WTC11 (cell line): Measurements from ENCODE around the gene HOXB1. TPM values are rescaled to one million over a fixed set of nuclear protein-coding genes. Genes with fewer than 3 reads are reported as not detected.

ENCODE experiments used
- ATAC-seq: fragments of 200-7000 bp; cut with Tn5 transposase; 2 replicates; pipeline ENCODE4 v1.10.0; 2021; ENCODE audit warnings: mild to moderate bottlenecking, moderate library complexity
- CTCF ChIA-PET: fragments of 300-600 bp; sonication (Branson Sonifier 250); formaldehyde crosslinking; loops from one replicate; lab custom pipeline; 2021; ENCODE audit warnings: antibody characterized with exemption; lab: Charles Lee
- POLR2A ChIA-PET: fragments of 350-600 bp; sonication (Branson Sonifier 250); formaldehyde crosslinking; loops from one replicate; lab custom pipeline; 2021; ENCODE audit warnings: antibody characterized with exemption; lab: Charles Lee
- DNase-seq: peaks from one replicate; pipeline ENCODE4 v3.0.0; 2021; ENCODE audit warnings: low spot score
- H3K27ac Mint-ChIP-seq: 2 replicates; pipeline ENCODE4 v1.8.0; 2021; ENCODE audit warnings: mixed read lengths
- H3K27me3 Mint-ChIP-seq: 2 replicates; pipeline ENCODE4 v1.8.0; 2021; ENCODE audit warnings: low read depth, mild to moderate bottlenecking, moderate library complexity, mixed read lengths
- H3K36me3 Mint-ChIP-seq: 2 replicates; pipeline ENCODE4 v1.8.0; 2021; ENCODE audit warnings: mixed read lengths
- H3K4me1 Mint-ChIP-seq: 2 replicates; pipeline ENCODE4 v1.8.0; 2022; ENCODE audit warnings: mixed read lengths
- H3K4me3 Mint-ChIP-seq: 2 replicates; pipeline ENCODE4 v1.8.0; 2021; ENCODE audit warnings: mild to moderate bottlenecking, moderate library complexity, mixed read lengths
- H3K9me3 Mint-ChIP-seq: 2 replicates; pipeline ENCODE4 v1.8.0; 2021; ENCODE audit warnings: mixed read lengths
- ATF2 ChIP-seq: sonication (generic); formaldehyde crosslinking; IDR thresholded peaks from 2 replicates; pipeline ENCODE4 v1.8.1; 2022; ENCODE audit warnings: low read depth, missing genetic modification reagents, borderline replicate concordance
- ATF6 ChIP-seq: sonication (generic); formaldehyde crosslinking; IDR thresholded peaks from 2 replicates; pipeline ENCODE4 v1.8.1; 2023; ENCODE audit warnings: mild to moderate bottlenecking, missing genetic modification reagents
- CDX4 ChIP-seq: fragments of 250-450 bp; sonication (Bioruptor Pico); IDR thresholded peaks from 2 replicates; pipeline ENCODE4 v1.9.0; 2021; ENCODE audit warnings: moderate library complexity, mild to moderate bottlenecking, inconsistent platforms, borderline replicate concordance
- EMX1 ChIP-seq: fragments of 250-450 bp; sonication (Bioruptor Pico); IDR thresholded peaks from 2 replicates; pipeline ENCODE4 v1.8.0; 2021; ENCODE audit warnings: mild to moderate bottlenecking
- FOXK1 ChIP-seq: sonication (generic); formaldehyde crosslinking; IDR thresholded peaks from 2 replicates; pipeline ENCODE4 v1.8.0; 2022; ENCODE audit warnings: mild to moderate bottlenecking, moderate library complexity, missing genetic modification reagents
- FOXP1 ChIP-seq: sonication (generic); formaldehyde crosslinking; IDR thresholded peaks from 2 replicates; pipeline ENCODE4 v1.8.0; 2022; ENCODE audit warnings: missing genetic modification reagents, mild to moderate bottlenecking, moderate library complexity, borderline replicate concordance
- HMGXB4 ChIP-seq: sonication (generic); formaldehyde crosslinking; IDR thresholded peaks from 2 replicates; pipeline ENCODE4 v1.8.1; 2023; ENCODE audit warnings: mild to moderate bottlenecking, moderate library complexity, missing genetic modification reagents
- IRF1 ChIP-seq: sonication (generic); formaldehyde crosslinking; IDR thresholded peaks from 2 replicates; pipeline ENCODE4 v1.8.0; 2023; ENCODE audit warnings: missing genetic modification reagents
- MAX ChIP-seq: sonication (generic); formaldehyde crosslinking; IDR thresholded peaks from 2 replicates; pipeline ENCODE4 v1.8.0; 2022; ENCODE audit warnings: mild to moderate bottlenecking, missing genetic modification reagents
- OVOL2 ChIP-seq: fragments of 250-450 bp; sonication (Bioruptor Pico); IDR thresholded peaks from 2 replicates; pipeline ENCODE4 v1.9.0; 2021; ENCODE audit warnings: mild to moderate bottlenecking, borderline replicate concordance
- RORB ChIP-seq: fragments of 250-450 bp; sonication (Bioruptor Pico); IDR thresholded peaks from 2 replicates; pipeline ENCODE4 v1.9.0; 2021; ENCODE audit warnings: mild to moderate bottlenecking
- SMAD3 ChIP-seq: sonication (generic); formaldehyde crosslinking; IDR thresholded peaks from 2 replicates; pipeline ENCODE4 v1.8.0; 2022; ENCODE audit warnings: missing genetic modification reagents, mild to moderate bottlenecking, borderline replicate concordance
- USF2 ChIP-seq: sonication (generic); formaldehyde crosslinking; IDR thresholded peaks from 2 replicates; pipeline ENCODE4 v1.8.1; 2023; ENCODE audit warnings: mild to moderate bottlenecking, missing genetic modification reagents, moderate library complexity
- ZNF281 ChIP-seq: sonication (generic); formaldehyde crosslinking; IDR thresholded peaks from 2 replicates; pipeline ENCODE4 v1.8.0; 2023; ENCODE audit warnings: mild to moderate bottlenecking, missing genetic modification reagents
- ZNF423 ChIP-seq: fragments of 250-450 bp; sonication (Bioruptor Pico); IDR thresholded peaks from 2 replicates; pipeline ENCODE4 v2.1.2; 2022; ENCODE audit warnings: mild to moderate bottlenecking, moderate library complexity
- total RNA-seq: library from RNA; stranded (reverse); gene quantifications from 3 replicates; pipeline ENCODE4 v1.2.3, GENCODE V29; 2021

HOXB1 gene
- total RNA-seq, 1 experiment from 2014 or later = 0.63 TPM

- H3K4me3 Mint-ChIP-seq = no peak overlapping the region
- DNase-seq (no peak), ATAC-seq (no peak)
- TF ChIP-seq FOXP1 (CRISPR knock-in tag) (no peak), FOXK1 (CRISPR knock-in tag) (no peak), EMX1 (CRISPR knock-in tag) (no peak), MAX (CRISPR knock-in tag) (no peak), ATF6 (CRISPR knock-in tag) (no peak), HMGXB4 (CRISPR knock-in tag) (no peak), SMAD3 (no peak), OVOL2 (no peak), RORB (no peak), ZNF423 (CRISPR knock-in tag) (no peak), ATF2 (no peak)
- CTCF ChIA-PET = interaction anchor here (1.2 to 1.8 kb wide), 4 partner anchors 17 to 113 kb away, joined by 4 to 9 read pairs (median 6); partner anchors contain the start of gene HOXB5
- H3K27me3 Mint-ChIP-seq = peaks cover 100% of the 10 kb centered on the region
- no peaks in the 10 kb centered on the region for H3K36me3 Mint-ChIP-seq
- no peak overlapping the region for H3K27ac Mint-ChIP-seq
- H3K9me3 Mint-ChIP-seq = no peaks in the 10 kb centered on the region
- H3K4me1 Mint-ChIP-seq = peaks cover 50% of the 10 kb centered on the region
- POLR2A ChIA-PET = interaction anchor here (0.6 kb wide), 1 partner anchor 27 kb away, joined by 4 read pairs; no protein-coding TSS in a partner anchor
Observed at GRCh38 chr17:48523010-48523409, 7.8 kb downstream of the HOXB1 start.

- peaks cover 51% of the 10 kb centered on the region for H3K4me1 Mint-ChIP-seq
- TF ChIP-seq FOXK1 (CRISPR knock-in tag) (0 out of 2 replicates have a peak, but pooled peaks have one; percentile 19), ZNF281 (CRISPR knock-in tag) (peak; percentile 83; the same call in 1 of the 2 replicates), USF2 (no peak), EMX1 (CRISPR knock-in tag) (no peak), CDX4 (CRISPR knock-in tag) (no peak), IRF1 (CRISPR knock-in tag) (no peak)
- TF ChIP-seq, all 79 proteins: peak for 2
- ChIA-PET CTCF (interaction anchor here (0.8 to 1.8 kb wide), 6 partner anchors 16 to 387 kb away, joined by 3 to 9 read pairs (median 4); partner anchors contain the start of gene HOXB5), POLR2A (interaction anchor here (0.6 kb wide), 1 partner anchor 1133 kb away, joined by 3 read pairs; no protein-coding TSS in a partner anchor)
- Mint-ChIP-seq H3K4me3 (no peak overlapping the region), H3K27me3 (peaks cover 100% of the 10 kb centered on the region), H3K36me3 (no peaks in the 10 kb centered on the region), H3K9me3 (no peaks in the 10 kb centered on the region), H3K27ac (no peak overlapping the region)
- DNase-seq (peak; percentile 34), ATAC-seq (peak; percentile 29)
Observed at GRCh38 chr17:48522031-48522653, 8.7 kb downstream of the HOXB1 start.
